Measurements from ENCODE around the gene A4GALT. TPM values are rescaled to one million over a fixed set of nuclear protein-coding genes. Genes with fewer than 3 reads are reported as not detected.
A peak's percentile ranks its signal among the peaks of the same experiment; 100 is the strongest.

Gene A4GALT
- total and polyA plus RNA-seq, 2 of the 13 experiments (the other 11 are each of a cell fraction or from before 2014, with no cell fraction given) = 0.09 to 1.1 TPM

DNA sequence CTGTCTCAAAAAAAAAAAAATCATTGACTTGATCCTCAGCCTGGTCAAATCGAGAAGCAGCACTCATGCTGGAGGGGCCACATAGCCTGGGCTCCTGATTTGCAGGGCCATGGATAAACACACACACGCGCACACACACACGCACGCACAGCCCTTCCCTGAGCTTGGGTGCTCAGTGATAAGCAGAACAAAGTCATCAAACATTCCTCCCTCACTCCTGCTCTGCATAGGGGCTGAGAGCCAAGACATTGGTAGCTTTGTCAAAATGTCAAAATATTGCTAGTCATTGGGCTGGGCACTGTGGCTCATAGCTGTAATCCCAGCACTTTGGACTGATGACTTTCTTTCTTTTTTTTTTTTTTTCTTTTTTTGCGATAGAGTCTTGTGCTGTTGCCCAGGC lies 34.0 kb upstream of the A4GALT start (continued):
- TF ChIP-seq KDM6A (CRISPR knock-in tag; IDR thresholded peaks at IDR 0.05; ENCODE audit: low read depth) (0 out of 2 replicates have a peak, but pooled peaks have one; percentile 17), ZNF263 (CRISPR knock-in tag; IDR thresholded peaks at IDR 0.05) (peak; percentile 70), NONO (IDR thresholded peaks at IDR 0.05) (no peak), NONO (CRISPR knock-in tag; conservative IDR thresholded peaks at IDR 0.05) (peak; percentile 44; the same call in 1 of the 2 replicates), ZNF629 (CRISPR knock-in tag; conservative IDR thresholded peaks at IDR 0.05) (no peak; the same call in 1 of the 2 replicates), TARDBP (CRISPR knock-in tag; IDR thresholded peaks at IDR 0.05) (peak; percentile 33; the same call in 1 of the 2 replicates), ZNF280D (CRISPR knock-in tag; IDR thresholded peaks at IDR 0.05) (no peak), GPBP1L1 (CRISPR knock-in tag; IDR thresholded peaks at IDR 0.05) (no peak), RARA (CRISPR knock-in tag; IDR thresholded peaks at IDR 0.05) (peak; percentile 56), SOX5 (CRISPR knock-in tag; IDR thresholded peaks at IDR 0.05; ENCODE audit: borderline replicate concordance) (peak; percentile 80), ZNF792 (CRISPR knock-in tag; IDR thresholded peaks at IDR 0.05) (peak; percentile 26; the same call in 1 of the 2 replicates), GTF2F1 (IDR thresholded peaks at IDR 0.05; ENCODE audit: low read length) (no peak), ZNF605 (CRISPR knock-in tag; IDR thresholded peaks at IDR 0.05) (no peak), NFYC (CRISPR knock-in tag; IDR thresholded peaks at IDR 0.05) (peak; percentile 32; the same call in 1 of the 2 replicates), ZNF281 (CRISPR knock-in tag; IDR thresholded peaks at IDR 0.05; ENCODE audit: borderline replicate concordance) (no peak), NR2F1 (CRISPR knock-in tag; IDR thresholded peaks at IDR 0.05) (no peak), MTA1 (CRISPR knock-in tag; IDR thresholded peaks at IDR 0.05; ENCODE audit: borderline replicate concordance) (peak; percentile 47; the same call in 1 of the 2 replicates), ASH2L (IDR thresholded peaks at IDR 0.05; ENCODE audit: insufficient read length, low read depth, low read length) (no peak)
- TF ChIP-seq, protein P1, sequence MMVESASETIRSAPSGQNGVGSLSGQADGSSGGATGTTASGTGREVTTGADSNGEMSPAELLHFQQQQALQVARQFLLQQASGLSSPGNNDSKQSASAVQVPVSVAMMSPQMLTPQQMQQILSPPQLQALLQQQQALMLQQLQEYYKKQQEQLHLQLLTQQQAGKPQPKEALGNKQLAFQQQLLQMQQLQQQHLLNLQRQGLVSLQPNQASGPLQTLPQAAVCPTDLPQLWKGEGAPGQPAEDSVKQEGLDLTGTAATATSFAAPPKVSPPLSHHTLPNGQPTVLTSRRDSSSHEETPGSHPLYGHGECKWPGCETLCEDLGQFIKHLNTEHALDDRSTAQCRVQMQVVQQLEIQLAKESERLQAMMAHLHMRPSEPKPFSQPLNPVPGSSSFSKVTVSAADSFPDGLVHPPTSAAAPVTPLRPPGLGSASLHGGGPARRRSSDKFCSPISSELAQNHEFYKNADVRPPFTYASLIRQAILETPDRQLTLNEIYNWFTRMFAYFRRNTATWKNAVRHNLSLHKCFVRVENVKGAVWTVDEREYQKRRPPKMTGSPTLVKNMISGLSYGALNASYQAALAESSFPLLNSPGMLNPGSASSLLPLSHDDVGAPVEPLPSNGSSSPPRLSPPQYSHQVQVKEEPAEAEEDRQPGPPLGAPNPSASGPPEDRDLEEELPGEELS (CRISPR knock-in tag; IDR thresholded peaks at IDR 0.05) = peak; percentile 87
- TF ChIP-seq, protein P2, sequence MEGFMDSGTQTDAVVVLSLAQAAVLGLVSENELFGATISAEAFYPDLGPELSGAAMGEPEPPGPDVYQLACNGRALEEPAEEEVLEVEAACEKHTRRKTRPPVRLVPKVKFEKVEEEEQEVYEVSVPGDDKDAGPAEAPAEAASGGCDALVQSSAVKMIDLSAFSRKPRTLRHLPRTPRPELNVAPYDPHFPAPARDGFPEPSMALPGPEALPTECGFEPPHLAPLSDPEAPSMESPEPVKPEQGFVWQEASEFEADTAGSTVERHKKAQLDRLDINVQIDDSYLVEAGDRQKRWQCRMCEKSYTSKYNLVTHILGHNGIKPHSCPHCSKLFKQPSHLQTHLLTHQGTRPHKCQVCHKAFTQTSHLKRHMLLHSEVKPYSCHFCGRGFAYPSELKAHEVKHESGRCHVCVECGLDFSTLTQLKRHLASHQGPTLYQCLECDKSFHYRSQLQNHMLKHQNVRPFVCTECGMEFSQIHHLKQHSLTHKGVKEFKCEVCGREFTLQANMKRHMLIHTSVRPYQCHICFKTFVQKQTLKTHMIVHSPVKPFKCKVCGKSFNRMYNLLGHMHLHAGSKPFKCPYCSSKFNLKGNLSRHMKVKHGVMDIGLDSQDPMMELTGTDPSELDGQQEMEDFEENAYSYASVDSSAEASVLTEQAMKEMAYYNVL (CRISPR knock-in tag; IDR thresholded peaks at IDR 0.05; ENCODE audit: borderline replicate concordance) = peak; percentile 76; the same call in 1 of the 2 replicates

All from HepG2 (cell line).